HUES6 (cell line): Measurements from ENCODE around the gene RNF31.

Experiments
- H3K27ac ChIP-seq: 2 replicates; pipeline ENCODE4 v1.7.0; 2013; ENCODE audit warnings: low read depth, mild to moderate bottlenecking, low read length, inconsistent platforms
- H3K27me3 ChIP-seq: 2 replicates; pipeline ENCODE4 v1.6.1; 2013; ENCODE audit warnings: low read length; ENCODE audit not compliant: control insufficient read depth, insufficient read depth
- H3K36me3 ChIP-seq: 2 replicates; pipeline ENCODE4 v1.6.1; 2013; ENCODE audit warnings: low read length; ENCODE audit not compliant: control insufficient read depth, insufficient read depth
- H3K4me1 ChIP-seq: 2 replicates; pipeline ENCODE4 v1.6.1; 2013; ENCODE audit warnings: low read length; ENCODE audit not compliant: control insufficient read depth, insufficient read depth
- H3K4me3 ChIP-seq: 2 replicates; pipeline ENCODE4 v1.5.1; 2013; ENCODE audit warnings: low read depth, low read length
- H3K9ac ChIP-seq: one replicate; pipeline ENCODE4 v1.6.1; 2013; ENCODE audit warnings: mild to moderate bottlenecking, low read length
- H3K9me3 ChIP-seq: 2 replicates; pipeline ENCODE4 v1.6.1; 2013; ENCODE audit warnings: low read depth, low read length; ENCODE audit not compliant: control insufficient read depth, insufficient read depth

RNF31 gene

DNA sequence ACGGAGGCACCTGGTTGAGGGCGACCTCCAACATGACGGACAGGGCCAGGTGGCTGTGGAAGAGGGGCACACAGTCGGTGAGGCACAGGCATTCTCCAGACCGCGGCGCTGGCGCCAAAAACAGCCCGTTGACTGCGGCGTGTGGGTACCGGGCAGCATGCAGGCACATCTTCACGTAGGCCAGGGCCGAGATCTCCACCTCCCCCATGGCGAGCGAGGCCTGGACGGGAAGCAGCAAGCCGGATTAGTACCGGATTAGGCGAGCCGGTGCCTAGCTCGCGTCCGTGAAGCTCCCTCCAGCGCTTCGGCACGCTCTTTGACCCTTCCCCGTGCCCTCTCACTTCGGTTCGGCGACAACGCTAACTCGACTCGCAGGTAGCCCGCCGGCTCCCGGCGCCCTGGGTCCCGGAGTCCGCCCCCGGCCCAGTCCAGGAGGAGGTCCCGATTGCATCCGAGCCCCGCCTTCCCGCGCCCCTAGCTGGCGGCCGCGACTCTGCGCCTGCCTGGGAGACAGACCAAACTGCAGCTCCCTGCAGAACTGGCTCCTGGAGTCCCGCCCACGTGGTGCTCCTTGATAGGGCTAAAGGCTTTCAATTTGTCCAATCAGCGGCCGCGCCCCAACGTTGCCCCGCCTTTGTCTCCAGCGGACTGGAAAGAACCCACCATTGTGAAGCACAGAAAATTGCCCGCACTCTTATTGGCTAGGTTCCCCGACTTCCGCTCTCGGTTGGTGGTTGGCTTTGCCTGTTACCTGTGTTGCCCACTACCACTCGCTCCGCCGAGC lies 6.0 kb upstream of the RNF31 start, which contains the start of gene EMC9:
Gene EMC9 (minus strand): TSS at position 495 of the 784 bp plus-strand sequence. CDS start 287 bp downstream, at position 208.
- peaks cover 39% of the 10 kb centered on the region for H3K36me3 ChIP-seq
- H3K4me3 ChIP-seq = peak within 1 kb of the TSS; percentile 95
- peak within 1 kb of the TSS; percentile 88 for H3K9ac ChIP-seq
- H3K27me3 ChIP-seq = no peaks in the 10 kb centered on the region; the same call in 1 of the 2 replicates
- peak within 1 kb of the TSS; percentile 27; the same call in 1 of the 2 replicates for H3K27ac ChIP-seq
- peaks cover 12% of the 10 kb centered on the region for H3K4me1 ChIP-seq
- no peaks in the 10 kb centered on the region for H3K9me3 ChIP-seq

DNA sequence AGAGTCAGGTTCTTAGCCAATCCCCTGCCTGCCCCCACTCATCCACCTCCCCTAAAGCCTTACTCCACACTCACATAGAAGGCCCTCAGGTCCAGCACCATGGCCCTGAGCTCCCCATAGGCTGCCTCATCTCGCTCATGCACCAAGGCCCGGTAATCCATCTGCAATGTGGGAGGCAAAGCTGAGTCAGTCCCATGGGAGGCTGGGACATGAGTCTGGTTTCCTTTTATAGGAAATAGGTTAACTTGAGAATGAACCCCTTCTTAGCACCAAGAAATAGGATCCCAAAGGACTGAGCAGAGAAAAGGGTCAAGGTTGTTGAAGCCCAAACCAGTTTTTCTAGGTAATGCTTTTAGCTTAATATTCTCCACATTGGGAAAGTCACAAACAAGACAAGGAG lies 3.8 kb upstream of the RNF31 start:
- no peak overlapping the region for H3K4me3 ChIP-seq
- peaks cover 13% of the 10 kb centered on the region for H3K4me1 ChIP-seq
- no peaks in the 10 kb centered on the region for H3K27me3 ChIP-seq
- H3K27ac ChIP-seq = no peak overlapping the region
- H3K9me3 ChIP-seq = no peaks in the 10 kb centered on the region
- H3K9ac ChIP-seq = no peak overlapping the region
- peaks cover 26% of the 10 kb centered on the region for H3K36me3 ChIP-seq

- H3K4me3 ChIP-seq = no peak overlapping the region
- H3K27me3 ChIP-seq = no peaks in the 10 kb centered on the region
- no peak overlapping the region for H3K9ac ChIP-seq
- no peaks in the 10 kb centered on the region for H3K9me3 ChIP-seq
- H3K36me3 ChIP-seq = peaks cover 21% of the 10 kb centered on the region
- peaks cover 14% of the 10 kb centered on the region for H3K4me1 ChIP-seq
- H3K27ac ChIP-seq = no peak overlapping the region
Measured at GRCh38 chr14:24144451-24144850, 2.8 kb upstream of the RNF31 start.

GRCh38 chr14:24145219-24145618 lies 2.1 kb upstream of the RNF31 start:
- H3K4me1 ChIP-seq = peaks cover 14% of the 10 kb centered on the region
- H3K9ac ChIP-seq = no peak overlapping the region
- H3K27ac ChIP-seq = no peak overlapping the region
- no peak overlapping the region for H3K4me3 ChIP-seq
- H3K9me3 ChIP-seq = no peaks in the 10 kb centered on the region
- H3K27me3 ChIP-seq = no peaks in the 10 kb centered on the region
- H3K36me3 ChIP-seq = peaks cover 24% of the 10 kb centered on the region

DNA sequence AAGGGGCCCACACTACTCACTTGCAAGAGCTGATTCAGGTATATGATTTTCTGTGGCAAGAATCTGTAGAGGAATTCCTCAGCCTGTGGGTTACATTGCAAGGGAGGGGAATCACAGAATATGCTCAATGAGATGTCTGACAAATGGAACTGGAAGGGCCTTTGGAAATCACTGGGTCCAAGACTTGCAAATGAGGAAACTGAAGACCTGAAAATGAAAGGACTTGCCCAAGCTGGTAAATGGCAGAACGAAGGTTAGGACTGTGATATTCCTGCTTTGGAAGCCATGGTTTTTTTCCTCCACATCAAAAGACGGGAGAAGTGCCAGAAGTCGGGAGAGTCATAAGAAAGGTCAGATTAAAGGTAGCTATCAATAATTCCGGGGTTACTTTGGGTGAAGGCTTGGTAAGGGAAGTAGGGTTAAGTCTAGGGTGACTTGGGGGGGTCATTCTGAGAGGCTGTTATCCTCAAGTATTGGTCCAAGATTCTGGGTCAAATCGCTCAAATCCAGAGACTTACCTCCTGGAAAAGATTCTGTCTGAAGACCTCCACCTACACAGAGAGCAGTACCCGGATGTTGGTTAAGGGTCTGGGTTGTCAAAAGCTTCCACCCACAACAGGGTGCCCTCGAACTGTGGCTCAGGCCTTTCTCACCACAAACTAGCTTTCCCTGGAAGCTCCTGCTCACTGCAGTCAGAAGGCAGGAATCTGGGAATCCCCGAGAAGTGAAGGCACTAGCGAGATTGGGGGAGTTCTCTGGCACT lies 1.4 kb upstream of the RNF31 start:
- peak overlapping the region; percentile 90 for H3K4me3 ChIP-seq
- H3K27ac ChIP-seq = no peak overlapping the region
- H3K9ac ChIP-seq = peak overlapping the region; percentile 82
- no peaks in the 10 kb centered on the region for H3K9me3 ChIP-seq
- peaks cover 14% of the 10 kb centered on the region for H3K4me1 ChIP-seq
- peaks cover 31% of the 10 kb centered on the region for H3K36me3 ChIP-seq
- no peaks in the 10 kb centered on the region for H3K27me3 ChIP-seq

DNA sequence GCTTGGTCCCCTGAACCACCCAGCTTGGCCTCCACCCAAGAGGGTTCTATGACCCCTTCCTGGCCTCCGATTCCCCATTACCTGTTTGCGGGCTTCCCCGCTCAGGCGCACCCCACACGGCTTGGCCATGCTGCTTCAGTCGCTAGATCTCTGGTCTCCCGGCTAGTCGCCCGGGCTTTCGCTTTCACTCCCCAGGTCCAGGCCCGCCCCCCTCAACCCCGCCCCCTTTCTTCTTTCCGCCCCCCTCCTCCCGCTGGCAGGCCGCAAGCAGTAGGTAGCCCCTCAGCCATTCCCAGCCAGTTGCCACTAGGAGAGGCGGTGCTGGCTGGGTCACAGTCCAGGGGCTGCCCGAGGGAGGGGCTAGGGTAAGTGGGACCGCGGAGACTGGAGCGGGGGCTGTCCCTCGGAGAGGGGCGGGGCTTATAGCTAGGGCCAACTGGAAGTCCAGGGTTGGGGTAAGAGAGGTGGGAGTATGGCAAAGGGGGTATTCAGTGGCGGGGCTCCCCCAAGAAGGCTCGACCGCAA lies 783 bp upstream of the RNF31 start, which contains the start of gene PSME2:
Gene PSME2 (minus strand): TSS at position 158 of the 525 bp plus-strand sequence. CDS start 29 bp downstream, at position 129.
- H3K27ac ChIP-seq = peak within 1 kb of the TSS; percentile 38; the same call in 1 of the 2 replicates
- peak within 1 kb of the TSS; percentile 82 for H3K9ac ChIP-seq
- H3K36me3 ChIP-seq = peaks cover 37% of the 10 kb centered on the region
- no peaks in the 10 kb centered on the region for H3K27me3 ChIP-seq
- no peaks in the 10 kb centered on the region for H3K9me3 ChIP-seq
- peak within 1 kb of the TSS; percentile 90 for H3K4me3 ChIP-seq
- H3K4me1 ChIP-seq = peaks cover 14% of the 10 kb centered on the region

GRCh38 chr14:24147761-24148428 lies 597 bp downstream of the RNF31 start:
- H3K27me3 ChIP-seq = no peaks in the 10 kb centered on the region
- H3K9ac ChIP-seq = peak overlapping the region; percentile 82
- peaks cover 12% of the 10 kb centered on the region for H3K4me1 ChIP-seq
- H3K9me3 ChIP-seq = no peaks in the 10 kb centered on the region
- H3K27ac ChIP-seq = peak overlapping the region; percentile 38; the same call in 1 of the 2 replicates
- peaks cover 49% of the 10 kb centered on the region for H3K36me3 ChIP-seq
- H3K4me3 ChIP-seq = peak overlapping the region; percentile 90

GRCh38 chr14:24149302-24149969 lies 2.1 kb downstream of the RNF31 start:
- H3K9ac ChIP-seq = no peak overlapping the region
- H3K4me1 ChIP-seq = peaks cover 12% of the 10 kb centered on the region
- no peak overlapping the region for H3K4me3 ChIP-seq
- H3K9me3 ChIP-seq = no peaks in the 10 kb centered on the region
- peaks cover 43% of the 10 kb centered on the region for H3K36me3 ChIP-seq
- H3K27ac ChIP-seq = no peak overlapping the region
- H3K27me3 ChIP-seq = no peaks in the 10 kb centered on the region

- H3K4me3 ChIP-seq = no peak overlapping the region
- H3K9ac ChIP-seq = no peak overlapping the region
- H3K27me3 ChIP-seq = no peaks in the 10 kb centered on the region
- no peak overlapping the region for H3K27ac ChIP-seq
- H3K36me3 ChIP-seq = peaks cover 45% of the 10 kb centered on the region
- H3K4me1 ChIP-seq = peaks cover 12% of the 10 kb centered on the region
- H3K9me3 ChIP-seq = no peaks in the 10 kb centered on the region
Measured at GRCh38 chr14:24150061-24150460, 2.8 kb downstream of the RNF31 start.

- H3K36me3 ChIP-seq = peaks cover 50% of the 10 kb centered on the region
- H3K9ac ChIP-seq = no peak overlapping the region
Measured at GRCh38 chr14:24150567-24150966, 3.3 kb downstream of the RNF31 start.

More at GRCh38 chr14:24150567-24150966, 3.3 kb downstream of the RNF31 start:
- Histone ChIP-seq H3K27ac (no peak overlapping the region), H3K9me3 (no peaks in the 10 kb centered on the region), H3K27me3 (no peaks in the 10 kb centered on the region), H3K4me3 (no peak overlapping the region), H3K4me1 (peaks cover 12% of the 10 kb centered on the region)
